Bronchial epithelial cell (primary cell): Measurements from ENCODE around the gene MYO19. TPM values are rescaled to one million over a fixed set of nuclear protein-coding genes. Genes with fewer than 3 reads are reported as not detected.

Experiments used
- DNase-seq: peaks from one replicate; pipeline ENCODE4 v3.0.0-alpha.2; 2010; ENCODE audit warnings: low read depth
- FAIRE-seq: peaks from 2 replicates; lab custom pipeline; 2011; peaks lifted over from hg19 to GRCh38; lab: Jason Lieb, UNC
- H3K27me3 ChIP-seq: 2 replicates; pipeline ENCODE4 v1.5.1; 2011; ENCODE audit warnings: low read length; ENCODE audit not compliant: control insufficient read depth, insufficient read depth
- H3K36me3 ChIP-seq: 2 replicates; pipeline ENCODE4 v1.5.1; 2011; ENCODE audit warnings: low read length; ENCODE audit not compliant: control insufficient read depth, insufficient read depth
- H3K4me3 ChIP-seq: 2 replicates; pipeline ENCODE4 v1.5.1; 2011; ENCODE audit warnings: mild to moderate bottlenecking, low read depth, low read length, control low read depth
- total RNA-seq: library from RNA; depleted of rRNA; stranded (reverse); fragments of >200 nt; gene quantifications from 2 replicates; pipeline ENCODE4 v1.2.1, GENCODE V29; 2014
- TF ChIP-seq, protein P1 (sequence below): IDR thresholded peaks from 2 replicates; pipeline ENCODE4 v1.5.1; 2011; ENCODE audit warnings: mild to moderate bottlenecking, moderate library complexity, low read length, control low read depth, inconsistent platforms; ENCODE audit not compliant: insufficient read depth, severe bottlenecking

Gene MYO19
- total RNA-seq, 1 donor from 2014 or later: 73.5 TPM

- H3K27me3 ChIP-seq: no peaks in the 10 kb centered on the region
- FAIRE-seq (no peak), DNase-seq (no peak)
- peaks cover 9% of the 10 kb centered on the region for H3K36me3 ChIP-seq
- TF ChIP-seq, protein P1, sequence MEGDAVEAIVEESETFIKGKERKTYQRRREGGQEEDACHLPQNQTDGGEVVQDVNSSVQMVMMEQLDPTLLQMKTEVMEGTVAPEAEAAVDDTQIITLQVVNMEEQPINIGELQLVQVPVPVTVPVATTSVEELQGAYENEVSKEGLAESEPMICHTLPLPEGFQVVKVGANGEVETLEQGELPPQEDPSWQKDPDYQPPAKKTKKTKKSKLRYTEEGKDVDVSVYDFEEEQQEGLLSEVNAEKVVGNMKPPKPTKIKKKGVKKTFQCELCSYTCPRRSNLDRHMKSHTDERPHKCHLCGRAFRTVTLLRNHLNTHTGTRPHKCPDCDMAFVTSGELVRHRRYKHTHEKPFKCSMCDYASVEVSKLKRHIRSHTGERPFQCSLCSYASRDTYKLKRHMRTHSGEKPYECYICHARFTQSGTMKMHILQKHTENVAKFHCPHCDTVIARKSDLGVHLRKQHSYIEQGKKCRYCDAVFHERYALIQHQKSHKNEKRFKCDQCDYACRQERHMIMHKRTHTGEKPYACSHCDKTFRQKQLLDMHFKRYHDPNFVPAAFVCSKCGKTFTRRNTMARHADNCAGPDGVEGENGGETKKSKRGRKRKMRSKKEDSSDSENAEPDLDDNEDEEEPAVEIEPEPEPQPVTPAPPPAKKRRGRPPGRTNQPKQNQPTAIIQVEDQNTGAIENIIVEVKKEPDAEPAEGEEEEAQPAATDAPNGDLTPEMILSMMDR: no peak
- H3K4me3 ChIP-seq: no peak overlapping the region
Measured at GRCh38 chr17:36566081-36566480, 31.4 kb upstream of the MYO19 start.

DNA sequence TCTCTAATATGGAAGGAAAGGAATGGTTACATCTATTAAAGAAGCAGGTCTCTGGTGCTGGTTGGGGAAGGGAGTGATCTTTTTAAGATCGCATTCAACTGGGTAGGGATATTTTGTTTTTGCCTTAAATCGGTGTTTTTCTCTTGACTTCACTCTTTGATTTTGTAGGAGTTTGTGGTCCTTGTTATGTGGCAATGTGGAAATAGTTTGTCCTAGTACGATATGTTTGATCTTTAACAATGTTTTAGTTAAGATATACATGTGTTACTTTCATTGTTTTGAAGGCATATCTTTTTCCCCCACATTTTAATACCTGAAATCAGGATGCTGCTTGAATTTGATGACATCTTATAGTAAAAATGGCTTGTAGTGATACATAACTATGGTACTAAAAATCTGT lies 18.8 kb upstream of the MYO19 start:
- DNase-seq: no peak
- Histone ChIP-seq H3K27me3 (no peaks in the 10 kb centered on the region), H3K36me3 (peaks cover 14% of the 10 kb centered on the region), H3K4me3 (no peak overlapping the region)
- TF ChIP-seq, protein P1: no peak
- FAIRE-seq: no peak

DNA sequence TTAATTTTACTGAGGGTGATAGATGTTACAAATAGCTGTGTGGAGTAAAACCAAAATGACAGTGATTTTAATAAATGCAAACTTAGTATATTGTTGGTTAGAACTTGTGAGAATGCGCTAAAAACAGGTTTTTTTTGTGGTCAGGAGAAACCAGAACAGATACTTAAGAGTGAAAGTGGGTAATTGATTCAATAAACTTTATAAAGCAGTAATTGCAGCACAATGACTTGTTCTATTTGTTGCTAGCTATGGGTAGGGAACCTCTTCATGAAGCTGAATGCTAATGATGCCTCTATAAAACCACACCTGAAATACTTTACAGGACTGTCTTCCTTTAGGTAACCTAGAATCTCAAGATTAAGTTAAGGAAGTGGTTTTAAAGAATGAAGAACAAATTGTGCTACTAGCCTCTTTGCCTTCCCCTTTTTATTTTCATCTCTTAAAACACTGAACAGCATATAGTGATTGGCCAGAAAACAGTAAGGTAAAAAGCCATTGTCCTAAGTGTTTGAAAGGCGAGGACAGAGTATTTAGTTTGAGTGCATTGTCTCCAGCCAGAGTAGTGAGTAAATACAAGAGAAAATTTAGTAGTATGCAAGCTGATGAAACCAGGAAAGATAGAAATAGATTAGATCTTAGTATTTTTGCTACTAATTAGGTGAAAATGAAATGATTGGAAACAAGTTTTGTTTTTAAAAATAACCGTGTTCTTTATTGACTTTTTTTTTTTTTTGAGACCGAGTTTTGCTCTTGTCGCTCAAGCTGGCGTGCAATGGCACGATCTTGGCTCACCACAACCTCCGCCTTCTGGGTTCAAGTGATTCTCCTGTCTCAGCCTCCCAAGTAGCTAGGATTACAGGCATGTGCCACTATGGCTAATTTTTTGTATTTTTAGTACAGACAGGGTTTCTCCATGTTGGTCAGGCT lies 16.1 kb upstream of the MYO19 start:
- peaks cover 4% of the 10 kb centered on the region for H3K36me3 ChIP-seq
- FAIRE-seq: no peak

GRCh38 chr17:36547776-36548175 lies 13.1 kb upstream of the MYO19 start:
- DNase-seq (no peak), FAIRE-seq (no peak)
- H3K27me3 ChIP-seq: no peaks in the 10 kb centered on the region
- no peak overlapping the region for H3K4me3 ChIP-seq
- TF ChIP-seq, protein P1: no peak
- H3K36me3 ChIP-seq: peaks cover 2% of the 10 kb centered on the region

More for the DNA sequence above, 16.1 kb upstream of the MYO19 start:
- no peak for DNase-seq
- H3K27me3 ChIP-seq: no peaks in the 10 kb centered on the region
- TF ChIP-seq, protein P1: no peak
- no peak overlapping the region for H3K4me3 ChIP-seq

DNA sequence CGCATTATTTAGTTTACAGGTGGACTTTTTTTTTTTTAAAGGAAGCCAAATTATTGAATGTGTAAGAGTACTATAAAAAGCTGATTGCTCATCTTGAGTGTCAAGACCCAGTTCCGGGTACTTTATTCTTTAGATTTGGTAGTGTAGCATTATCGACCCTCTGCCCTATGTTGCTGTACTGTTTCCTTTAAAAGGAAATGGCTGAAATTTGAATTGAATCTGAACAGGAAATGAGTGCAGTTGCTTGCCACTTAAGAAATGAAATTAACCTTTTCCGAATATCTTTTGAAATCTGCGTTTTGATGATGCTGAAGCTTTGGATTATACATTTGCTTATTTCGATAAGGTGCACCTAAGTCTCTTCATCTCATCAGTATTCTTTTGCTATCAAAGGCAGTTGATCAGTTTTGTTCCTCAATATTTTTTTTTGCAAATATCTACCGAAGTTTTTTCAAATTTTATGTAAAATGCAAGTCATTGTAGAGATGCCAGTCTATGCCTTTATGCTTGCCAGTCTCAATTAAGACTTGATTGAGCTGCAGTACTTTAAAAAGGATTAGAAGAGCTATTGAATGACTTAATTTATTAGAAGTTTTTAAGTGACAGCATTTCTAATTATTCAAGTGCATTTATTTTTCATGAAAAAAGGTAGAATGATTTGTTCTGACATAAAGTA lies 11.9 kb upstream of the MYO19 start:
- DNase-seq (peak; percentile 16), FAIRE-seq (no peak)
- no peaks in the 10 kb centered on the region for H3K27me3 ChIP-seq
- peak overlapping the region; percentile 99 for H3K4me3 ChIP-seq
- peaks cover 2% of the 10 kb centered on the region for H3K36me3 ChIP-seq
- TF ChIP-seq, protein P1: no peak
